GM18526 (cell line): Measurements from ENCODE around the gene KIRREL3.

Experiments used
- POLR2A ChIP-seq: IDR thresholded peaks from 3 replicates; pipeline ENCODE4 v1.6.1; 2011; ENCODE audit not compliant: insufficient read length; ENCODE audit errors: extremely low read depth

KIRREL3 gene

GRCh38 chr11:126817523-126818450, 182.8 kb downstream of the KIRREL3 start:
- no peak for TF ChIP-seq POLR2A

GRCh38 chr11:126817096-126817495, 183.5 kb downstream of the KIRREL3 start:
- TF ChIP-seq POLR2A = no peak

GRCh38 chr11:126816645-126817044, 183.9 kb downstream of the KIRREL3 start:
- no peak for TF ChIP-seq POLR2A

GRCh38 chr11:126815111-126815510, 185.5 kb downstream of the KIRREL3 start:
- TF ChIP-seq POLR2A = no peak

- no peak for TF ChIP-seq POLR2A
These were observed 189.8 kb downstream of the KIRREL3 start for GRCh38 chr11:126810776-126811175.

- no peak for TF ChIP-seq POLR2A
These were observed 190.9 kb downstream of the KIRREL3 start for GRCh38 chr11:126809514-126810289.

GRCh38 chr11:126808836-126809235, 191.7 kb downstream of the KIRREL3 start:
- TF ChIP-seq POLR2A = no peak

- TF ChIP-seq POLR2A = no peak
These were observed 192.3 kb downstream of the KIRREL3 start for GRCh38 chr11:126808296-126808695.

GRCh38 chr11:126805870-126806269, 194.7 kb downstream of the KIRREL3 start:
- TF ChIP-seq POLR2A = no peak

- no peak for TF ChIP-seq POLR2A
These were observed 196.2 kb downstream of the KIRREL3 start for GRCh38 chr11:126804363-126804762.

- TF ChIP-seq POLR2A = no peak
These were observed 200.6 kb downstream of the KIRREL3 start for GRCh38 chr11:126800009-126800408.

- TF ChIP-seq POLR2A = no peak
These were observed 203.0 kb downstream of the KIRREL3 start for GRCh38 chr11:126797457-126798169.

- no peak for TF ChIP-seq POLR2A
These were observed 207.0 kb downstream of the KIRREL3 start for GRCh38 chr11:126793596-126793995.

GRCh38 chr11:126791991-126792390, 208.6 kb downstream of the KIRREL3 start:
- no peak for TF ChIP-seq POLR2A

- TF ChIP-seq POLR2A = no peak
These were observed 209.1 kb downstream of the KIRREL3 start for GRCh38 chr11:126791446-126791845.
